Measurements from ENCODE around the gene HNRNPK. TPM values are rescaled to one million over a fixed set of nuclear protein-coding genes. Genes with fewer than 3 reads are reported as not detected.

The HNRNPK gene
- total RNA-seq, 1 experiment from 2014 or later: 723 TPM

DNA sequence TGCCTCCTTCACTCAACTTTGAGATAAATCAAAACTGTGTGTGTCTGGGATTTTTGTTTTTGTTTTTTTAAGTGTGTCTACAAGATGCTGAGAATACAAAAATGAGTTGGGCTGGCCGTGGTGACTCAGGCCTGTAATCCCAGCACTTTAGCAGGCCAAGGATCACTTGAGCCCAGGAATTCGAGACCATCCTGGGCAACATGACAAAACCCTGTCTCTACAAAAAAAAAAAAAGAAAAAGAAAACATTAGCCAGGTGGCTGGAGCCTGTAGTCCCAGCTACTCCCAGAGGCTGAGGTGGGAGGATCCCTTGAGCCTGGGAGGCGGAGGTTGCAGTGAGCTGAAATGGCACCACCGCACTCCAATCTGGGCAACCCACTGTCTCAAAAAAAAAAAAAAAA lies 21.0 kb downstream of the HNRNPK start:
- Mint-ChIP-seq H3K27ac (no peak overlapping the region), H3K27me3 (ENCODE audit: low read depth) (peaks cover 25% of the 10 kb centered on the region), H3K36me3 (0 out of 2 replicates have a peak, but pooled peaks cover 2% of the 10 kb centered on the region), H3K4me1 (peaks cover 14% of the 10 kb centered on the region), H3K4me3 (no peak overlapping the region), H3K9me3 (no peaks in the 10 kb centered on the region)
- ChIA-PET POLR2A (interaction anchor here (4.6 kb wide), 1 partner anchor 21 kb away, joined by 24 read pairs; the partner anchor contains the start of genes HNRNPK and RMI1), CTCF (no interaction called here)
- no peak for DNase-seq (ENCODE audit: low spot score)
- no peak for TF ChIP-seq TEAD1 (CRISPR knock-in tag; IDR thresholded peaks at IDR 0.05)
- TF ChIP-seq, protein P1, sequence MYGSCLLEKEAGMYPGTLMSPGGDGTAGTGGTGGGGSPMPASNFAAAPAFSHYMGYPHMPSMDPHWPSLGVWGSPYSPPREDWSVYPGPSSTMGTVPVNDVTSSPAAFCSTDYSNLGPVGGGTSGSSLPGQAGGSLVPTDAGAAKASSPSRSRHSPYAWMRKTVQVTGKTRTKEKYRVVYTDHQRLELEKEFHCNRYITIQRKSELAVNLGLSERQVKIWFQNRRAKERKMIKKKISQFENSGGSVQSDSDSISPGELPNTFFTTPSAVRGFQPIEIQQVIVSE (CRISPR knock-in tag; IDR thresholded peaks at IDR 0.05; ENCODE audit: borderline replicate concordance): no peak
- no peak for TF ChIP-seq RORB (CRISPR knock-in tag; IDR thresholded peaks at IDR 0.05)
- TF ChIP-seq, protein P2, sequence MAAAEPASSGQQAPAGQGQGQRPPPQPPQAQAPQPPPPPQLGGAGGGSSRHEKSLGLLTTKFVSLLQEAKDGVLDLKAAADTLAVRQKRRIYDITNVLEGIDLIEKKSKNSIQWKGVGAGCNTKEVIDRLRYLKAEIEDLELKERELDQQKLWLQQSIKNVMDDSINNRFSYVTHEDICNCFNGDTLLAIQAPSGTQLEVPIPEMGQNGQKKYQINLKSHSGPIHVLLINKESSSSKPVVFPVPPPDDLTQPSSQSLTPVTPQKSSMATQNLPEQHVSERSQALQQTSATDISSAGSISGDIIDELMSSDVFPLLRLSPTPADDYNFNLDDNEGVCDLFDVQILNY (CRISPR knock-in tag; IDR thresholded peaks at IDR 0.05): no peak
- TF ChIP-seq, protein P3, sequence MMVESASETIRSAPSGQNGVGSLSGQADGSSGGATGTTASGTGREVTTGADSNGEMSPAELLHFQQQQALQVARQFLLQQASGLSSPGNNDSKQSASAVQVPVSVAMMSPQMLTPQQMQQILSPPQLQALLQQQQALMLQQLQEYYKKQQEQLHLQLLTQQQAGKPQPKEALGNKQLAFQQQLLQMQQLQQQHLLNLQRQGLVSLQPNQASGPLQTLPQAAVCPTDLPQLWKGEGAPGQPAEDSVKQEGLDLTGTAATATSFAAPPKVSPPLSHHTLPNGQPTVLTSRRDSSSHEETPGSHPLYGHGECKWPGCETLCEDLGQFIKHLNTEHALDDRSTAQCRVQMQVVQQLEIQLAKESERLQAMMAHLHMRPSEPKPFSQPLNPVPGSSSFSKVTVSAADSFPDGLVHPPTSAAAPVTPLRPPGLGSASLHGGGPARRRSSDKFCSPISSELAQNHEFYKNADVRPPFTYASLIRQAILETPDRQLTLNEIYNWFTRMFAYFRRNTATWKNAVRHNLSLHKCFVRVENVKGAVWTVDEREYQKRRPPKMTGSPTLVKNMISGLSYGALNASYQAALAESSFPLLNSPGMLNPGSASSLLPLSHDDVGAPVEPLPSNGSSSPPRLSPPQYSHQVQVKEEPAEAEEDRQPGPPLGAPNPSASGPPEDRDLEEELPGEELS (CRISPR knock-in tag; IDR thresholded peaks at IDR 0.05): no peak
- TF ChIP-seq, protein P4, sequence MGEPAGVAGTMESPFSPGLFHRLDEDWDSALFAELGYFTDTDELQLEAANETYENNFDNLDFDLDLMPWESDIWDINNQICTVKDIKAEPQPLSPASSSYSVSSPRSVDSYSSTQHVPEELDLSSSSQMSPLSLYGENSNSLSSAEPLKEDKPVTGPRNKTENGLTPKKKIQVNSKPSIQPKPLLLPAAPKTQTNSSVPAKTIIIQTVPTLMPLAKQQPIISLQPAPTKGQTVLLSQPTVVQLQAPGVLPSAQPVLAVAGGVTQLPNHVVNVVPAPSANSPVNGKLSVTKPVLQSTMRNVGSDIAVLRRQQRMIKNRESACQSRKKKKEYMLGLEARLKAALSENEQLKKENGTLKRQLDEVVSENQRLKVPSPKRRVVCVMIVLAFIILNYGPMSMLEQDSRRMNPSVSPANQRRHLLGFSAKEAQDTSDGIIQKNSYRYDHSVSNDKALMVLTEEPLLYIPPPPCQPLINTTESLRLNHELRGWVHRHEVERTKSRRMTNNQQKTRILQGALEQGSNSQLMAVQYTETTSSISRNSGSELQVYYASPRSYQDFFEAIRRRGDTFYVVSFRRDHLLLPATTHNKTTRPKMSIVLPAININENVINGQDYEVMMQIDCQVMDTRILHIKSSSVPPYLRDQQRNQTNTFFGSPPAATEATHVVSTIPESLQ (CRISPR knock-in tag; IDR thresholded peaks at IDR 0.05): no peak
- TF ChIP-seq, protein P5, sequence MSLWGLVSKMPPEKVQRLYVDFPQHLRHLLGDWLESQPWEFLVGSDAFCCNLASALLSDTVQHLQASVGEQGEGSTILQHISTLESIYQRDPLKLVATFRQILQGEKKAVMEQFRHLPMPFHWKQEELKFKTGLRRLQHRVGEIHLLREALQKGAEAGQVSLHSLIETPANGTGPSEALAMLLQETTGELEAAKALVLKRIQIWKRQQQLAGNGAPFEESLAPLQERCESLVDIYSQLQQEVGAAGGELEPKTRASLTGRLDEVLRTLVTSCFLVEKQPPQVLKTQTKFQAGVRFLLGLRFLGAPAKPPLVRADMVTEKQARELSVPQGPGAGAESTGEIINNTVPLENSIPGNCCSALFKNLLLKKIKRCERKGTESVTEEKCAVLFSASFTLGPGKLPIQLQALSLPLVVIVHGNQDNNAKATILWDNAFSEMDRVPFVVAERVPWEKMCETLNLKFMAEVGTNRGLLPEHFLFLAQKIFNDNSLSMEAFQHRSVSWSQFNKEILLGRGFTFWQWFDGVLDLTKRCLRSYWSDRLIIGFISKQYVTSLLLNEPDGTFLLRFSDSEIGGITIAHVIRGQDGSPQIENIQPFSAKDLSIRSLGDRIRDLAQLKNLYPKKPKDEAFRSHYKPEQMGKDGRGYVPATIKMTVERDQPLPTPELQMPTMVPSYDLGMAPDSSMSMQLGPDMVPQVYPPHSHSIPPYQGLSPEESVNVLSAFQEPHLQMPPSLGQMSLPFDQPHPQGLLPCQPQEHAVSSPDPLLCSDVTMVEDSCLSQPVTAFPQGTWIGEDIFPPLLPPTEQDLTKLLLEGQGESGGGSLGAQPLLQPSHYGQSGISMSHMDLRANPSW (CRISPR knock-in tag; conservative IDR thresholded peaks at IDR 0.05; ENCODE audit: low read depth): no peak
- no peak for TF ChIP-seq ETV6 (CRISPR knock-in tag; IDR thresholded peaks at IDR 0.05)
- TF ChIP-seq, protein P6, sequence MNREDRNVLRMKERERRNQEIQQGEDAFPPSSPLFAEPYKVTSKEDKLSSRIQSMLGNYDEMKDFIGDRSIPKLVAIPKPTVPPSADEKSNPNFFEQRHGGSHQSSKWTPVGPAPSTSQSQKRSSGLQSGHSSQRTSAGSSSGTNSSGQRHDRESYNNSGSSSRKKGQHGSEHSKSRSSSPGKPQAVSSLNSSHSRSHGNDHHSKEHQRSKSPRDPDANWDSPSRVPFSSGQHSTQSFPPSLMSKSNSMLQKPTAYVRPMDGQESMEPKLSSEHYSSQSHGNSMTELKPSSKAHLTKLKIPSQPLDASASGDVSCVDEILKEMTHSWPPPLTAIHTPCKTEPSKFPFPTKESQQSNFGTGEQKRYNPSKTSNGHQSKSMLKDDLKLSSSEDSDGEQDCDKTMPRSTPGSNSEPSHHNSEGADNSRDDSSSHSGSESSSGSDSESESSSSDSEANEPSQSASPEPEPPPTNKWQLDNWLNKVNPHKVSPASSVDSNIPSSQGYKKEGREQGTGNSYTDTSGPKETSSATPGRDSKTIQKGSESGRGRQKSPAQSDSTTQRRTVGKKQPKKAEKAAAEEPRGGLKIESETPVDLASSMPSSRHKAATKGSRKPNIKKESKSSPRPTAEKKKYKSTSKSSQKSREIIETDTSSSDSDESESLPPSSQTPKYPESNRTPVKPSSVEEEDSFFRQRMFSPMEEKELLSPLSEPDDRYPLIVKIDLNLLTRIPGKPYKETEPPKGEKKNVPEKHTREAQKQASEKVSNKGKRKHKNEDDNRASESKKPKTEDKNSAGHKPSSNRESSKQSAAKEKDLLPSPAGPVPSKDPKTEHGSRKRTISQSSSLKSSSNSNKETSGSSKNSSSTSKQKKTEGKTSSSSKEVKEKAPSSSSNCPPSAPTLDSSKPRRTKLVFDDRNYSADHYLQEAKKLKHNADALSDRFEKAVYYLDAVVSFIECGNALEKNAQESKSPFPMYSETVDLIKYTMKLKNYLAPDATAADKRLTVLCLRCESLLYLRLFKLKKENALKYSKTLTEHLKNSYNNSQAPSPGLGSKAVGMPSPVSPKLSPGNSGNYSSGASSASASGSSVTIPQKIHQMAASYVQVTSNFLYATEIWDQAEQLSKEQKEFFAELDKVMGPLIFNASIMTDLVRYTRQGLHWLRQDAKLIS (CRISPR knock-in tag; IDR thresholded peaks at IDR 0.05; ENCODE audit: borderline replicate concordance): no peak
- TF ChIP-seq ZNF423 (CRISPR knock-in tag; IDR thresholded peaks at IDR 0.05): no peak
- no peak for TF ChIP-seq ESRRA (CRISPR knock-in tag; IDR thresholded peaks at IDR 0.05; ENCODE audit: borderline replicate concordance)
- no peak for TF ChIP-seq ZNF263 (CRISPR knock-in tag; IDR thresholded peaks at IDR 0.05; ENCODE audit: low read depth)
- TF ChIP-seq, protein P7, sequence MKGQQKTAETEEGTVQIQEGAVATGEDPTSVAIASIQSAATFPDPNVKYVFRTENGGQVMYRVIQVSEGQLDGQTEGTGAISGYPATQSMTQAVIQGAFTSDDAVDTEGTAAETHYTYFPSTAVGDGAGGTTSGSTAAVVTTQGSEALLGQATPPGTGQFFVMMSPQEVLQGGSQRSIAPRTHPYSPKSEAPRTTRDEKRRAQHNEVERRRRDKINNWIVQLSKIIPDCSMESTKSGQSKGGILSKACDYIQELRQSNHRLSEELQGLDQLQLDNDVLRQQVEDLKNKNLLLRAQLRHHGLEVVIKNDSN (CRISPR knock-in tag; IDR thresholded peaks at IDR 0.05): no peak
- ATAC-seq: no peak
